NCI-H2029 (cell line): ENCODE data around the gene HIVEP1.

Source experiments
- DNase-seq: peaks from one replicate; lab custom pipeline; 2025; lab: John Stamatoyannopoulos, UW

HIVEP1 gene

GRCh38 chr6:12049165-12049564 is 37.1 kb downstream of the HIVEP1 start:
- no peak for DNase-seq

GRCh38 chr6:12051861-12052368 is 39.8 kb downstream of the HIVEP1 start:
- DNase-seq: no peak

GRCh38 chr6:12058172-12058961 is 46.3 kb downstream of the HIVEP1 start:
- peak; percentile 77 for DNase-seq

GRCh38 chr6:12060780-12061609 is 48.9 kb downstream of the HIVEP1 start:
- peak; percentile 81 for DNase-seq

- DNase-seq: no peak
These were observed 50.5 kb downstream of the HIVEP1 start for GRCh38 chr6:12062605-12063004.

GRCh38 chr6:12064131-12064530 is 52.0 kb downstream of the HIVEP1 start:
- DNase-seq: no peak

GRCh38 chr6:12064538-12065071 is 52.5 kb downstream of the HIVEP1 start:
- no peak for DNase-seq

GRCh38 chr6:12065321-12066140 is 53.4 kb downstream of the HIVEP1 start:
- no peak for DNase-seq

GRCh38 chr6:12066297-12066696 is 54.2 kb downstream of the HIVEP1 start:
- DNase-seq: no peak

GRCh38 chr6:12068899-12069557 is 56.9 kb downstream of the HIVEP1 start:
- no peak for DNase-seq

GRCh38 chr6:12069891-12070529 is 57.9 kb downstream of the HIVEP1 start:
- DNase-seq: no peak

- peak; percentile 36 for DNase-seq
These were observed 59.0 kb downstream of the HIVEP1 start for GRCh38 chr6:12071064-12071615.

GRCh38 chr6:12075067-12075563 is 63.0 kb downstream of the HIVEP1 start:
- DNase-seq: no peak

- no peak for DNase-seq
These were observed 65.1 kb downstream of the HIVEP1 start for GRCh38 chr6:12077021-12077710.

GRCh38 chr6:12078014-12078413 is 65.9 kb downstream of the HIVEP1 start:
- no peak for DNase-seq

GRCh38 chr6:12081771-12082170 is 69.7 kb downstream of the HIVEP1 start:
- DNase-seq: no peak

- no peak for DNase-seq
These were observed 70.3 kb downstream of the HIVEP1 start for GRCh38 chr6:12082368-12082767.

- DNase-seq: no peak
These were observed 71.2 kb downstream of the HIVEP1 start for GRCh38 chr6:12083302-12083701.

- DNase-seq: no peak
These were observed 71.7 kb downstream of the HIVEP1 start for GRCh38 chr6:12083763-12084162.

GRCh38 chr6:12084681-12085080 is 72.6 kb downstream of the HIVEP1 start:
- DNase-seq: no peak
